SK-N-MC (cell line): ENCODE data around the gene ERVK3-1.

Source experiments
- DNase-seq: peaks from one replicate; pipeline ENCODE4 v3.0.0-alpha.2; 2011; ENCODE audit warnings: low read depth, low spot score
- H3K27ac ChIP-seq: fragments of 200-600 bp; sonication (generic); 2 replicates; pipeline ENCODE4 v1.5.1; 2016; ENCODE audit warnings: mixed run types
- H3K36me3 ChIP-seq: fragments of 200-600 bp; sonication (generic); 2 replicates; pipeline ENCODE4 v1.6.1; 2017; ENCODE audit warnings: antibody characterized with exemption, low read length, mixed read lengths; ENCODE audit not compliant: insufficient read depth
- H3K4me3 ChIP-seq: fragments of 200-600 bp; sonication (generic); 2 replicates; pipeline ENCODE4 v1.5.1; 2016
- H3K9ac ChIP-seq: fragments of 200-600 bp; sonication (generic); 2 replicates; pipeline ENCODE4 v1.8.0; 2017; ENCODE audit warnings: mixed run types, mixed read lengths; ENCODE audit not compliant: insufficient read length
- H3K9me3 ChIP-seq: fragments of 200-600 bp; sonication (generic); 2 replicates; pipeline ENCODE4 v1.6.1; 2017; ENCODE audit warnings: low read depth, mild to moderate bottlenecking, antibody characterized with exemption, low read length, moderate library complexity, mixed read lengths
- EZH2 ChIP-seq: fragments of 200-600 bp; sonication (generic); IDR thresholded peaks from one replicate; pipeline ENCODE4 v1.6.1; 2017; ENCODE audit warnings: antibody characterized with exemption
- FOXP2 ChIP-seq: optimal IDR thresholded peaks from 2 replicates; pipeline ENCODE3; 2011; ENCODE audit warnings: mild to moderate bottlenecking, moderate library complexity; ENCODE audit not compliant: insufficient read depth; ENCODE audit errors: extremely low read length, control extremely low read depth
- POLR2AphosphoS5 ChIP-seq: IDR thresholded peaks from 2 replicates; pipeline ENCODE4 v1.6.1; 2012; ENCODE audit warnings: mild to moderate bottlenecking, low read depth, low read length, borderline replicate concordance

ERVK3-1 gene

GRCh38 chr19:58352760-58353671 lies 47.8 kb downstream of the ERVK3-1 start, which contains the start of gene A1BG:
Gene A1BG, minus strand, starts transcription at chr19:58353492. Its CDS starts 55 bp downstream, at chr19:58353437.
- Histone ChIP-seq H3K9me3 (no peaks in the 10 kb centered on the region), H3K27ac (no peak within 1 kb of the TSS), H3K36me3 (no peaks in the 10 kb centered on the region), H3K9ac (no peak within 1 kb of the TSS), H3K4me3 (no peak within 1 kb of the TSS)
- DNase-seq = no peak
- TF ChIP-seq POLR2AphosphoS5 (no peak), EZH2 (no peak), FOXP2 (no peak)

GRCh38 chr19:58353717-58354477 lies 48.7 kb downstream of the ERVK3-1 start:
- H3K36me3 ChIP-seq = no peaks in the 10 kb centered on the region
- no peak overlapping the region for H3K27ac ChIP-seq
- no peak overlapping the region for H3K4me3 ChIP-seq
- H3K9me3 ChIP-seq = no peaks in the 10 kb centered on the region
- no peak for TF ChIP-seq FOXP2
- no peak for TF ChIP-seq POLR2AphosphoS5
- TF ChIP-seq EZH2 = no peak
- no peak overlapping the region for H3K9ac ChIP-seq
- DNase-seq = no peak

GRCh38 chr19:58354478-58355030 lies 49.4 kb downstream of the ERVK3-1 start:
- TF ChIP-seq POLR2AphosphoS5 = no peak
- no peak for TF ChIP-seq EZH2
- TF ChIP-seq FOXP2 = no peak
- DNase-seq = no peak
- no peak overlapping the region for H3K9ac ChIP-seq
- no peaks in the 10 kb centered on the region for H3K36me3 ChIP-seq
- H3K4me3 ChIP-seq = no peak overlapping the region
- H3K27ac ChIP-seq = no peak overlapping the region
- no peaks in the 10 kb centered on the region for H3K9me3 ChIP-seq

- no peak for TF ChIP-seq EZH2
- no peak for TF ChIP-seq POLR2AphosphoS5
- no peak for TF ChIP-seq FOXP2
- Histone ChIP-seq H3K9me3 (no peaks in the 10 kb centered on the region), H3K4me3 (no peak overlapping the region), H3K36me3 (no peaks in the 10 kb centered on the region), H3K9ac (no peak overlapping the region), H3K27ac (no peak overlapping the region)
- DNase-seq = no peak
Measured at GRCh38 chr19:58355215-58355796, 50.1 kb downstream of the ERVK3-1 start.

- no peaks in the 10 kb centered on the region for H3K36me3 ChIP-seq
- TF ChIP-seq EZH2 = no peak
- no peak for TF ChIP-seq FOXP2
- no peak for TF ChIP-seq POLR2AphosphoS5
- H3K4me3 ChIP-seq = no peak overlapping the region
- H3K27ac ChIP-seq = no peak overlapping the region
- H3K9ac ChIP-seq = no peak overlapping the region
- DNase-seq = no peak
- no peaks in the 10 kb centered on the region for H3K9me3 ChIP-seq
Measured at GRCh38 chr19:58355908-58356765, 51.0 kb downstream of the ERVK3-1 start.

- Histone ChIP-seq H3K36me3 (no peaks in the 10 kb centered on the region), H3K27ac (no peak overlapping the region), H3K4me3 (no peak overlapping the region), H3K9me3 (no peaks in the 10 kb centered on the region), H3K9ac (no peak overlapping the region)
- no peak for DNase-seq
- no peak for TF ChIP-seq POLR2AphosphoS5
- TF ChIP-seq EZH2 = no peak
- TF ChIP-seq FOXP2 = no peak
Measured at GRCh38 chr19:58356766-58357480, 51.7 kb downstream of the ERVK3-1 start.

- H3K4me3 ChIP-seq = no peak overlapping the region
- no peak overlapping the region for H3K9ac ChIP-seq
- no peaks in the 10 kb centered on the region for H3K9me3 ChIP-seq
- no peaks in the 10 kb centered on the region for H3K36me3 ChIP-seq
- TF ChIP-seq FOXP2 = no peak
- no peak for TF ChIP-seq EZH2
- no peak for TF ChIP-seq POLR2AphosphoS5
- H3K27ac ChIP-seq = no peak overlapping the region
- DNase-seq = no peak
Measured at GRCh38 chr19:58357481-58358145, 52.4 kb downstream of the ERVK3-1 start.
